ENCODE results near the gene NEU1.
"Not testable (repeated sequence)": the region's sequence is repeated elsewhere in the genome, so short reads cannot be mapped to it uniquely, and the experiment has no call there.

NEU1 gene

DNA sequence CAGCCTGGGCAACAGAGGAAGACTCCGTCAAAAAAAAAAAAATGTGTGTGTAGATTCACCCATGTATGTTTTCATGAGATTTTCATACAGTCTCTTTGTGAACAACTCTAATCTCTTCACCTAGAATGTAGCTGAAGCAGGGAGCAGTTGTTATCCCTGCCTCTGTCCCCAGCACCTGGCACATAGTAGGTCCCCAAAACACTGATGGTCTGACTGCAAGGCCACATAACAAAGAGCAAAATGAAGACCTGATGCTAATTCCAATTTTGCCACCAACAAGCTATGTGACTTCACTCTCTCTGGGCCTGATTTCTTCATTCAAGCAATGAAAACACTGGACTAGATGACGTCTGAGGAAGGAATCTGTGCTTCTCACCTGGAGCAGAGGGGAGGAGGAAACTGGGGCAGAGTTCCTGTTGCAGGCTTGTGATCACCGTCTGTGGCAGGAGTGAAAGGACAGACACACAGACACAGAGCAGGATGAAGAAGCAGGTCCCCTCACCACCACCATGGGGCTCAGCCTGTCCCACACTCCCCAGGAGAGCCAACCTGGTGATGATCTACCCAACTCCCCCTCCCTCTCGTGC is 11.6 kb upstream of the NEU1 start:
- no peak for DNase-seq (ENCODE audit: low read depth in 3 of 3)

GRCh38 chr6:31871046-31871659 is 8.5 kb upstream of the NEU1 start:
- DNase-seq (ENCODE audit: low read depth in 3 of 3): no peak

GRCh38 chr6:31870385-31870921 is 7.8 kb upstream of the NEU1 start:
- DNase-seq (ENCODE audit: low read depth in 3 of 3): no peak

- DNase-seq (ENCODE audit: low read depth in 3 of 3): no peak
These were observed 6.7 kb upstream of the NEU1 start for GRCh38 chr6:31869343-31869742.

- DNase-seq (ENCODE audit: low read depth in 3 of 3): not testable (repeated sequence)
These were observed 6.0 kb upstream of the NEU1 start for GRCh38 chr6:31868658-31868971.

DNA sequence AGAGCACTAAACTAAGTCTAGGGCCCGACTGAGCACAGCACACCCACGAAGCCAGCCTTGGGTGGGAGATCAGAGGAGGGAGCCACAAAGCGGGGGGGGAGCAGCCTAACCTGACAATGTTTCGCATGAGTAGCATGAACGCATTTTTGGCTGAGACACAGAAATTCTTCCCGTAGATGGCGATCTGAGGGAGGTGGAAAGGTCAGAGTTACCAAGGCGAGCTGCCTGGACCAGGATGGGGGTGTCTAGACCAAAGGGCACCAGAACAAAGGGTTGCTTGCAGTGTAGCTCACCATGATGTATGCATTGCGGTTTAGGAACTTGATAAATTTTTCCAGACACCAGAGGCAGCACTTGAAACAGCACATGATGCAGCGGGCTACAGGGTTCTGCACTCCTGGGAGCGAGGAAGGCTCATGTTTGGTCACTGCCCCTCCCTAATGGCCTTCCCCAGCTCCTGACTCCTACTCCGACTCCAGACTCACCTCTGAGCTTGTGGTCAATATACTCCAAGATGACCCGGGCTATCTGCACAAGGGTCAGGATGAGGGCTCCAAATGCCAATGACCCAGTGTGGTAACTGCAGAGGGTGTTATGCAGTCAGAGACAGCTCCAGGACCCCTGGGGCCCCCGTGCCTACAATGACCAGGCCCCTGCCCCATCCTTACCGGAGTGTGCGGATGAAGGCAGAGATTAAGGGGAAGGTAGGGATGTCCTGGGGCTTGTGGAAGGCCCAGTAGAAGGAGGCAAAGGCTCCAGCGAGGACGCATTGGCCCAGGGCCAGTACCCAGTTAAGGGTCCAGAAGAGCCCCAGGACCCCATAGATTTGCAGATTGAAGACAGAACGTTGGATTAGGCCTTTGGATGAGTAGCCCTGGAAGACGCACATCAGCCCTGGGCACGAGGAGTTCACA is 2.8 kb upstream of the NEU1 start:
- DNase-seq (ENCODE audit: low read depth in 3 of 3): no peak

- no peak for DNase-seq (ENCODE audit: low read depth in 3 of 3)
These were observed 2.2 kb upstream of the NEU1 start for GRCh38 chr6:31864818-31865204.

GRCh38 chr6:31864123-31864562 is 1.5 kb upstream of the NEU1 start:
- DNase-seq (ENCODE audit: low read depth in 3 of 3): not testable (repeated sequence)

DNA sequence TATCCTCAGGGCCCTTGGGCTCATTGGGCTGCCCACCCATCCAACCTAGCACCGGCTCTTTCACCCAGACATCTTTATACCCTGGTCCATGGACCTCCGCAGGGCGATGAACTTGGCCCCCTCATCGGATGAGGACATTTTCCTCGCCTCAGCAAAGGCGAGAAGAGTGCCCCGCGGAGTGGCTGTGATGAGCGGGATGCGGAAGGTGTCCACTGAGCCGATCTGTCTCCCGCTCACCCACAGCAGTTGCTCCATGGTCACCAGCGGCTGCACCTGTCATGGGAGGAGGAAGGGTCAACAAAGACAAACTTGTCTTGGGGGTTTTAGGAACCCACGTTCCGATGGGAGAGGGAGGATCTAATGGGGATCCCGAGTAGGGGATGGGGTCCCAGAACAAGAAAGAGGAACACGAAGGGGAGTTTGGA is 690 bp downstream of the NEU1 start:
- no peak for DNase-seq (ENCODE audit: low read depth in 3 of 3)

DNA sequence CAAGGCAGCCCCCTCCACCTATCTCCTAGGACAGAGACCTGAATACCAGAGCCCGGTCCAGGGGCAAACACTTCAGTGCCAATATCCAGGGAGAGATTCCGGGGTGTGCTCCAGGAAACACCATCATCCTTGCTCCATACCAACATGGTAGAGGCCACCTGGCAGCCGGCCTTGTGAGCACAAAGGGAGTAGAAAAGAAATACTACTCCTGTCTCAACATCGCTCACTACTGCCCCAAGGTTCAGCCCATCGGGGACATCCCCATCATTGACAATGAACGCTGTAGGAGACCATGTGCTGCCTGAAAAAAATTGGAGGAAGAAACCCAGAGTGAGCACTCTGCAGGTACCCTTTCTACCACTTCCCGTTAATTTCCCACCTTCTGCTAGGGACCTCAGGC is 1.5 kb downstream of the NEU1 start:
- no peak for DNase-seq (ENCODE audit: low read depth in 3 of 3)

DNA sequence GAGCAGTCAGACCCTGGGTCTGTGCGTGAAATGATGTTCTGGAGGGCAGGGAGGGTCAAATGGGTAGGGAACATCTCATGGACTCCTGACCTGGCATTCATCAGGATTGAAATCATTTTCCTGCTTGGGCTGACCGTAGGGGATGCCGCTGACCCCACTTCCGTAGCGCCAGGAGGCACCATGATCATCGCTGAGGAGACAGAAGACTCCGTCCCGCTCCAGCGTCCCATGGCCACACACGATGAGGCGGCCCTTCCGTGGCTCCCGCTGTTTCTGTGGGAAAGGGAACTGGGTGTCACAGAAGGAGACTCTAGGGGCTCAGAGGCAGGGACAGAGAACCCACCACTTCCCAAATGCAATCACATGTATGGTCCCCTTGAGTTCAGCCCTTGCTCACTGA is 2.3 kb downstream of the NEU1 start:
- no peak for DNase-seq (ENCODE audit: low read depth in 3 of 3)

DNA sequence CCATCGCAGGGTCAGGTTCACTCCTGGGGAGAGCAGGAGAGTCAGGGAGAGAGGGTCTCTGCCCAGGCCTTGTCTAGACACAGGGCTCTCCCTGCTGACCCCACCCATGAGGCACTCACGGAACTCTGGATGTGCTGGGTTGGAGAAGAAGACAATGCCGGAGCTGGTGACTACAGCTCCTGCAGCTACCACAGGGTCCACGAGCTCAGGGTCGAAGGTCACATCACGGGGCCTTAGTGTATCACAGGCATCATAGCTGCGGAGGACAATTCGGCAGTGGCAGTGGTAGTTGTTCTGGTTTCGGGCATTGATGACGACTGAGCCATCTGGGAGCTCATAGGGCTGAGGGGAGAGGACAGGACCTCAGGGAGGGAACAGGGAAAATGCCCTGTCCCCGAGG is 2.7 kb downstream of the NEU1 start:
- DNase-seq (ENCODE audit: low read depth in 3 of 3): no peak

GRCh38 chr6:31858707-31859106 is 3.9 kb downstream of the NEU1 start:
- DNase-seq (ENCODE audit: low read depth in 3 of 3): no peak

- not testable (repeated sequence) for DNase-seq (ENCODE audit: low read depth in 3 of 3)
These were observed 4.8 kb downstream of the NEU1 start for GRCh38 chr6:31857774-31858173.

DNA sequence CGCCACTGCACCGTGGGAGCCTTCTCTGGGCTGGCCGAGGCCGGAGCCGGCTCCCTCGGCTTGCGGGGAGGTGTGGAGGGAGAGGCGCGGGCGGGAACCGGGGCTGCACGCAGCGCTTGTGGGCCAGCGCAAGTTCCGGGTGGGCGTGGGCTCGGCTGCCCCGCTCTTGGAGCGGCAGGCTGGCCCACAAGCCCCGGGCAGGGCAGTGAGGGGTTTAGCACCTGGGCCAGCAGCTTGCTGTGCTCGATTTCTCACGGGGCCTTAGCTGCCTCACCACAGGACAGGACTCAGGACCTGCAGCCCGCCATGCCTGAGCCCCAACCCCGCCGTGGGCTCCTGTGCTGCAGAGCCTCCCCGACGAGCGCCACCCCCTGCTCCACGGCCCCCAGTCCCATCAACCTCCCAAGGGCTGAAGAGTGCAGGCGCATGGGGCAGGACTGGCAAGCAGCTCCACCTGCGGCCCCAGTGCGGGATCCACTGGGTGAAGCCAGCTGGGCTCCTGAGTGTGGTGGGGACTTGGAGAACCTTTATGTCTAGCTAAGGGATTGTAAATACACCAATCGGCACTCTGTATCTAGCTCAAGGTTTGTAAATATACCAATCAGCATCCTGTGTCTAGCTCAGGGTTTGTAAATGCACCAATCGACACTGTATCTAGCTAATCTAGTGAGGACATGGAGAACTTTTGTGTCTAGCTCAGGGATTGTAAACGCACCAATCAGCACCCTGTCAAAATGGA is 10.5 kb downstream of the NEU1 start:
- not testable (repeated sequence) for DNase-seq (ENCODE audit: low read depth in 3 of 3)

GRCh38 chr6:31851485-31851832 is 11.2 kb downstream of the NEU1 start:
- no peak for DNase-seq (ENCODE audit: low read depth in 3 of 3)

DNA sequence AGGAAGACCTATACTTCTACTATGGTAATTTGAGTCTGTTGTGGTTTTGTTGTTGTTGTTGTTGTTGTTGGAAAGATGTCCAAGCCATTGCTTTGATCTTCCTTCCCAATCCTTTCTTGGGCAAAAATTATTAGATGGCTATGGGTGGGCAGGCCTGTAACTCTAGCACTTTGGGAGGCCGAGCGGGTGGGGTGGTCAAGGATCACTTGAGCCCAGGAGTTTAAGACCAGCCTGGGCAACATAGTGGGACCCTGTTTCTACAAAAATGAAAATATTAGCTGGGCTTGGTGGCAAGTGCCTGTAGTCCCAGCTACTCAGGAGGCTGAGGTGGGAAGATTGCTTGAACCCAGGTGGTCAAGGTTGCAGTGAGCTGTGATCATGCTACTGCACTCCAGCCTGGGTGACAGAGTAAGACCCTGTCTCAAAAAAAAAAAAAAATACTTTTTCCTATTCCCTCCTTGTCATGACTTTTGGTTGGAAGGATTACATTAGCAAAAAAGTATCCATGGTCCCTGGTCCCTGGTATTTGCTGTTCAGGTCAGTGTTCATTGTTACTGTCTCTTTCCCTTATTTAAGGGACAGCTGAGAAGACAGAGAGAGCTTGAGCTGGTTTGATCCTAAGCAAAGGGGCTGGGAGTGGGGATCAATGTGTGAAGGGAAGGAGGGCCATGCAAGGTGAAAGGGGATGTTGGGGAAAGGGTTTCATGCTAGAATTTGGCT is 11.7 kb downstream of the NEU1 start:
- DNase-seq (ENCODE audit: low read depth in 3 of 3): no peak

- no peak for DNase-seq (ENCODE audit: low read depth in 3 of 3)
These were observed 15.2 kb downstream of the NEU1 start for GRCh38 chr6:31847276-31847978.

DNA sequence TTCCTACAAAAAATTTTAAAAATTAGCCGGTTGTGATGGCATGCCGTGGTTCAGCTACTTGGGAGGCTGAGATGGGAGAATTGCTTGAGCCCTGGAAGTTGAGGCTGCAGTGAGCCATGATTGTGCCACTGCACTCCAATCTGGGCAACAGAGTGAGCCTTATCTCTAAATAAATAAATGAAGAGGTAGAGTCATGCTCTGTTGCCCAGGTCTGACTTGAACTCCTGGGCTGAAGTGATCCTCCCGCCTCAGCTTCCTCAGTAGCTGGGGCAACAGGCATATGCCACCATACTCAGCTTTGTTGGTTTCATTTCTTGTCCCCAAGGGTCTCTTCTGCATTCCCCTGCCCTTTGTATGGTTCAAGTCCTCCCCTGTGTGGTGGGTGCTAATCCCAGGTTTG is 18.1 kb downstream of the NEU1 start:
- DNase-seq (ENCODE audit: low read depth in 3 of 3): no peak

DNA sequence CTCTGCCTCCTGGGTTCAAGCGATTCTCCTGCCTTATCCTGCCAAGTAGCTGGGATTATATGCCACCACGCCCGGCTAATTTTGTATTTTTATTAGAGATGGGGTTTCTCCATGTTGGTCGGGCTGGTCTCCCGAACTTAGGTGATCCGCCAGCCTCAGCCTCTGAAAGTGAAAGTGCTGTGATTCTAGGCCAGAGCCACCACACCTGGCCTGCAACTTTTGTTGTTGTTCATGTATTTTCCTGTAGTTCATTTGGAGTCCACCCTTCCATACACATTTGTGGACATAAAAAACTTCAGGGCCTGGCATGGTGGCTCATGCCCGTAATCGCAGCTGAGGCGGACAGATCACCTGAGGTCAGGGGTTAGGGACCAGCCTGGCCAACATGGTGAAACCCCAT is 20.6 kb downstream of the NEU1 start:
- no peak for DNase-seq (ENCODE audit: low read depth in 3 of 3)

DNA sequence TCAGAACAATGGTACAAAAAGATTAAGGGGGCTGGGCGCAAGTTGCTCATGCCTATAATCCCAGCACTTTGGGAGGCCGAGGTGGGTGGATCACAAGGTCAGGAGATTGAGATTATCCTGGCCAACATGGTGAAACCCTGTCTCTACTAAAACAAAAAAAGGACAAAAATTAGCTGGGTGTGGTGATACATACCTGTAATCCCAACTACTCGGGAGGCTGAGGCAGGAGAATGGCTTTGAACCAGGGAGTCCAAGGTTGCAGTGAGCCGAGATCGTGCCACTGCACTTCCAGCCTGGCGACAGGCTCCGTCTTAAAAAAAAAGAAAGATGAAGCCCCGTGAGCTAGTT is 22.9 kb downstream of the NEU1 start:
- DNase-seq (ENCODE audit: low read depth in 3 of 3): not testable (repeated sequence)

Measured in stimulated activated CD4-positive, alpha-beta T cell treated with anti-CD3 and anti-CD28 coated beads, TNF-alpha, amount 100 ng/mL, for 48 hours (primary cell).